Ascending aorta (tissue), 2 donors: ENCODE results near the gene PRR33. TPM values are rescaled to one million over a fixed set of nuclear protein-coding genes. Genes with fewer than 3 reads are reported as not detected.

Experiments
- DNase-seq, 2 donors: peaks; one replicate each; pipeline ENCODE4 v3.0.0-alpha.2; 2019; ENCODE audit warnings: low spot score in 2 of 2
- H3K27ac ChIP-seq, 2 donors: fragments of 200-600 bp; sonication (generic); one replicate each; pipeline ENCODE4 v1.5.1; 2016 to 2017; ENCODE audit warnings: mild to moderate bottlenecking in 1 of 2
- H3K27me3 ChIP-seq: fragments of 200-600 bp; sonication (generic); one replicate; pipeline ENCODE4 v1.5.1; 2017
- H3K36me3 ChIP-seq, 2 donors: fragments of 200-600 bp; sonication (generic); one replicate each; pipeline ENCODE4 v1.5.1; 2016
- H3K4me1 ChIP-seq, 2 donors: fragments of 200-600 bp; sonication (generic); one replicate each; pipeline ENCODE4 v1.5.1; 2016 to 2017; ENCODE audit warnings: mild to moderate bottlenecking in 1 of 2
- H3K4me3 ChIP-seq, 2 donors: fragments of 200-600 bp; sonication (generic); one replicate each; pipeline ENCODE4 v1.5.1; 2016 to 2017; ENCODE audit warnings: mild to moderate bottlenecking in 1 of 2
- H3K9me3 ChIP-seq, 2 donors: fragments of 200-600 bp; sonication (generic); one replicate each; pipeline ENCODE4 v1.5.1; 2016
- intact Hi-C: fragments of 100-400 bp; cut with DNase I; formaldehyde crosslinking; loops from one replicate; pipeline ENCODE4 v1.15.1; 2023
- total RNA-seq: library from RNA; depleted of rRNA; stranded (reverse); fragments of >200 nt; gene quantifications from one replicate; pipeline ENCODE4 v1.1.0, GENCODE V29; 2016
- TF ChIP-seq, protein P1 (sequence below), 3 experiments: fragments of 200-600 bp in 2 of 3; fragments of 450-650 bp in 1 of 3; sonication (generic) in 2 of 3; IDR thresholded peaks; one replicate each; pipeline ENCODE4 v1.5.1; 2016 to 2019; ENCODE audit warnings: antibody characterized with exemption in 3 of 3, mild to moderate bottlenecking in 1 of 3, moderate library complexity in 1 of 3

The PRR33 gene
- total RNA-seq, 1 donor from 2014 or later = not detected

GRCh38 chr11:1870721-1871466, 20.8 kb downstream of the PRR33 start:
- H3K9me3 ChIP-seq = no peaks in the 10 kb centered on the region
- TF ChIP-seq, protein P1, sequence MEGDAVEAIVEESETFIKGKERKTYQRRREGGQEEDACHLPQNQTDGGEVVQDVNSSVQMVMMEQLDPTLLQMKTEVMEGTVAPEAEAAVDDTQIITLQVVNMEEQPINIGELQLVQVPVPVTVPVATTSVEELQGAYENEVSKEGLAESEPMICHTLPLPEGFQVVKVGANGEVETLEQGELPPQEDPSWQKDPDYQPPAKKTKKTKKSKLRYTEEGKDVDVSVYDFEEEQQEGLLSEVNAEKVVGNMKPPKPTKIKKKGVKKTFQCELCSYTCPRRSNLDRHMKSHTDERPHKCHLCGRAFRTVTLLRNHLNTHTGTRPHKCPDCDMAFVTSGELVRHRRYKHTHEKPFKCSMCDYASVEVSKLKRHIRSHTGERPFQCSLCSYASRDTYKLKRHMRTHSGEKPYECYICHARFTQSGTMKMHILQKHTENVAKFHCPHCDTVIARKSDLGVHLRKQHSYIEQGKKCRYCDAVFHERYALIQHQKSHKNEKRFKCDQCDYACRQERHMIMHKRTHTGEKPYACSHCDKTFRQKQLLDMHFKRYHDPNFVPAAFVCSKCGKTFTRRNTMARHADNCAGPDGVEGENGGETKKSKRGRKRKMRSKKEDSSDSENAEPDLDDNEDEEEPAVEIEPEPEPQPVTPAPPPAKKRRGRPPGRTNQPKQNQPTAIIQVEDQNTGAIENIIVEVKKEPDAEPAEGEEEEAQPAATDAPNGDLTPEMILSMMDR (IDR thresholded peaks at IDR 0.05) = no peak
- intact Hi-C loops = no loop called here
- peaks cover 13 to 55% of the 10 kb centered on the region in 2 donors for H3K4me1 ChIP-seq
- H3K27ac ChIP-seq = peak overlapping the region; percentile 57 to 58
- peak overlapping the region; percentile 54 to 58 for H3K4me3 ChIP-seq
- no peaks in the 10 kb centered on the region for H3K36me3 ChIP-seq
- H3K27me3 ChIP-seq = no peaks in the 10 kb centered on the region
- no peak for DNase-seq

DNA sequence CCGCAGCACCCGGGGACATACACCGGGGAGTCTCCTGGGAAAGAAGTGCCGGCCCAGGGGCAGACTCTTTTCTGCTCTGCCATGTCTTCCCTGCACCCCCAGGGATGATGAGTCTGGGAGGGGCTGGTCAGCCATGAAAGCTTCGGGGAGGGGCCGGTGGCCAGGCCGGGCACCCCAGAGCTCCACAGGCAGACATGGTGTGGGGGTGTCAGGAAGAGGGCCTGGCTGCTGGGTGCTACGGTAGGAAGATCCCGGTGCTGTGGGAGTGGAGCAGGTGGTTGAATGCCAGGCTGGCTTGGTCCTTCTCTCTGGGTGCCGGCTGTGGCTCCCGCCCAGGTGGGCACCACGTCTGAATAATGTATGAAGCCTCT, 21.4 kb downstream of the PRR33 start:
- TF ChIP-seq, protein P1 (IDR thresholded peaks at IDR 0.05) = no peak
- no peaks in the 10 kb centered on the region for H3K36me3 ChIP-seq
- intact Hi-C loops = no loop called here
- no peak for DNase-seq
- peaks cover 16 to 58% of the 10 kb centered on the region in 2 donors for H3K4me1 ChIP-seq
- peak overlapping the region; percentile 57 to 58 for H3K27ac ChIP-seq
- H3K4me3 ChIP-seq = peak overlapping the region; percentile 54 to 58
- H3K9me3 ChIP-seq = no peaks in the 10 kb centered on the region
- H3K27me3 ChIP-seq = no peaks in the 10 kb centered on the region

- Histone ChIP-seq H3K9me3 (no peaks in the 10 kb centered on the region), H3K27ac (peak overlapping the region; percentile 58 to 66), H3K4me1 (peaks cover 23 to 62% of the 10 kb centered on the region in 2 donors), H3K36me3 (no peaks in the 10 kb centered on the region), H3K4me3 (peak overlapping the region; percentile 54 to 58), H3K27me3 (no peaks in the 10 kb centered on the region)
- no peak for DNase-seq
- TF ChIP-seq, protein P1 (IDR thresholded peaks at IDR 0.05) = peak in 1 of 3 experiments; percentile 34
- intact Hi-C loops = loop anchor here (10.0 kb wide), 1 partner anchor 295 kb away; the partner anchor contains the start of gene DUSP8
These were observed 22.0 kb downstream of the PRR33 start for GRCh38 chr11:1869427-1870325.

DNA sequence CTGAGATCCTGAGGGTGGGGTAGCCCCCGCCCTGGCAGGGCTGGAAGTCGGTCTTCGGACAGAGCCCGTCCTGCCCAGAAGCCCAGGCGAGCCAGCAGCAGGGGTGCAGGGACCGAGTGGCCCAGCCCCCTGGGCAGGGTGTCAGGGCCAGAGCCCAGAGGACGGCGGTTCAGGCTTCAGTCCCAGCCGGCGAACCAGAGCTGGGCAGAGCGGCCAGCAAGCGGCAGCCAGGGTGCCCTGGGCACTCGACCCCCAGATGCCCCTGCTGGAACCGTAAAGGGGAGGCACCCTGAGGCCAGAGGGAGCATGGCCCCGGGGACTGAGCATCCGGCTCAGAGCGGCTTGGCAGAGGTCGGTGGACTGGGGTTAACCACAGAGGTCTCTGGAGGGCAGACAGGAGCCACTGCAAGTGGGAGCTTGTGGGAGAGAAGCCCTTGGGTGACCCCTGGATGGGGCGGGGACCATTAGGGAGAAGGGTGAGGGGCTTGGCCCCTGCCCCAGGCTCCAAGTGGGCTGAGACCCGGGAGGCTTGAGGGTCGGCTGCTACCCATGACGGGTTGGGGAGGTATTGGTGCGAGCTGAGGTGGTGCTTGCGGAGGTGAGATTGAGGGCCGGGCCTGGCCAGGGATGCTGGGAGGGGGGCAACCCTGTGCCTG, 22.9 kb downstream of the PRR33 start:
- intact Hi-C loops = loop anchor here (10.0 kb wide), 1 partner anchor 294 kb away; the partner anchor contains the start of gene DUSP8
- H3K27ac ChIP-seq = peak overlapping the region; percentile 58 to 66
- DNase-seq = no peak
- H3K27me3 ChIP-seq = no peaks in the 10 kb centered on the region
- no peaks in the 10 kb centered on the region for H3K9me3 ChIP-seq
- H3K4me1 ChIP-seq = peaks cover 29 to 71% of the 10 kb centered on the region in 2 donors
- H3K36me3 ChIP-seq = no peaks in the 10 kb centered on the region
- TF ChIP-seq, protein P1 (IDR thresholded peaks at IDR 0.05) = no peak
- peak overlapping the region; percentile 54 to 58 for H3K4me3 ChIP-seq

- intact Hi-C loops = loop anchor here (10.0 kb wide), 1 partner anchor 293 kb away; the partner anchor contains the start of gene DUSP8
- H3K27me3 ChIP-seq = no peaks in the 10 kb centered on the region
- no peak for DNase-seq
- peak overlapping the region in 1 of 2 donors; percentile 58 for H3K4me3 ChIP-seq
- no peaks in the 10 kb centered on the region for H3K9me3 ChIP-seq
- H3K4me1 ChIP-seq = peaks cover 29 to 76% of the 10 kb centered on the region in 2 donors
- peak overlapping the region; percentile 58 to 66 for H3K27ac ChIP-seq
- TF ChIP-seq, protein P1 (IDR thresholded peaks at IDR 0.05) = no peak
- no peaks in the 10 kb centered on the region for H3K36me3 ChIP-seq
These were observed 23.5 kb downstream of the PRR33 start for GRCh38 chr11:1868056-1868635.
